Prostate gland (tissue), 2 donors: ENCODE results near the gene RAB11B.

Experiments
- CTCF ChIP-seq, 4 experiments: fragments of 200-600 bp in 2 of 4; fragments of 450-650 bp in 2 of 4; sonication (generic) in 2 of 4; IDR thresholded peaks; 1 replicate in 3 of 4; 2 replicates in 1 of 4; pipeline ENCODE4 v1.5.1; 2016 to 2019; ENCODE audit warnings: antibody characterized with exemption in 4 of 4, mild to moderate bottlenecking in 2 of 4, moderate library complexity in 2 of 4
- POLR2A ChIP-seq: fragments of 450-650 bp; IDR thresholded peaks from one replicate; pipeline ENCODE4 v1.6.1; 2016; ENCODE audit warnings: antibody characterized with exemption, mild to moderate bottlenecking

- TF ChIP-seq POLR2A: no peak
- no peak for TF ChIP-seq CTCF (IDR thresholded peaks at IDR 0.05)
These were observed 38.9 kb downstream of the RAB11B start for GRCh38 chr19:8429044-8429443.
